ENCODE measurements around the gene OSBP2.
A peak's percentile ranks its signal among the peaks of the same experiment; 100 is the strongest.

The OSBP2 gene

GRCh38 chr22:30878516-30879414 lies 184.1 kb downstream of the OSBP2 start:
- CTCF ChIA-PET: interaction anchor here (1.0 to 1.1 kb wide), 2 partner anchors 12 to 124 kb away, joined by 3 to 4 read pairs; no protein-coding TSS in a partner anchor
- POLR2A ChIA-PET: no interaction called here
- TF ChIP-seq FOXK2 (IDR thresholded peaks at IDR 0.05) (no peak), L3MBTL2 (conservative IDR thresholded peaks at IDR 0.05) (no peak), SUZ12 (IDR thresholded peaks at IDR 0.05) (no peak), HDGF (IDR thresholded peaks at IDR 0.05; ENCODE audit: borderline replicate concordance) (no peak), FOXA1 (IDR thresholded peaks at IDR 0.05) (no peak), PKNOX1 (IDR thresholded peaks at IDR 0.05) (no peak), TARDBP (IDR thresholded peaks at IDR 0.05) (no peak), CTBP1 (IDR thresholded peaks at IDR 0.05; ENCODE audit: borderline replicate concordance) (no peak), NFRKB (IDR thresholded peaks at IDR 0.05) (no peak), ZNF384 (IDR thresholded peaks at IDR 0.05) (no peak), SP1 (IDR thresholded peaks at IDR 0.05) (no peak), LEF1 (IDR thresholded peaks at IDR 0.05; ENCODE audit: borderline replicate concordance) (no peak), BHLHE40 (IDR thresholded peaks at IDR 0.05; ENCODE audit: borderline replicate concordance) (no peak), FOXM1 (IDR thresholded peaks at IDR 0.05; ENCODE audit: borderline replicate concordance) (no peak), ARNT (IDR thresholded peaks at IDR 0.05) (no peak), ELF4 (IDR thresholded peaks at IDR 0.05) (no peak)
- DNase-seq (ENCODE audit: extremely low spot score): peak; percentile 45

- ChIA-PET POLR2A (no interaction called here), CTCF (interaction anchor here (1.0 kb wide), 1 partner anchor 11 kb away, joined by 4 read pairs; no protein-coding TSS in a partner anchor)
- no peak for DNase-seq (ENCODE audit: extremely low spot score)
- TF ChIP-seq CTBP1 (IDR thresholded peaks at IDR 0.05; ENCODE audit: borderline replicate concordance): no peak
- no peak for TF ChIP-seq TARDBP (IDR thresholded peaks at IDR 0.05)
- no peak for TF ChIP-seq SP1 (IDR thresholded peaks at IDR 0.05)
- no peak for TF ChIP-seq PKNOX1 (IDR thresholded peaks at IDR 0.05)
- TF ChIP-seq FOXA1 (IDR thresholded peaks at IDR 0.05): no peak
- TF ChIP-seq L3MBTL2 (conservative IDR thresholded peaks at IDR 0.05): no peak
- no peak for TF ChIP-seq SUZ12 (IDR thresholded peaks at IDR 0.05)
- no peak for TF ChIP-seq FOXK2 (IDR thresholded peaks at IDR 0.05)
- no peak for TF ChIP-seq HDGF (IDR thresholded peaks at IDR 0.05; ENCODE audit: borderline replicate concordance)
- TF ChIP-seq ZNF384 (IDR thresholded peaks at IDR 0.05): no peak
- no peak for TF ChIP-seq BHLHE40 (IDR thresholded peaks at IDR 0.05; ENCODE audit: borderline replicate concordance)
- no peak for TF ChIP-seq ARNT (IDR thresholded peaks at IDR 0.05)
- TF ChIP-seq ELF4 (IDR thresholded peaks at IDR 0.05): no peak
- TF ChIP-seq LEF1 (IDR thresholded peaks at IDR 0.05; ENCODE audit: borderline replicate concordance): no peak
- TF ChIP-seq FOXM1 (IDR thresholded peaks at IDR 0.05; ENCODE audit: borderline replicate concordance): no peak
- TF ChIP-seq NFRKB (IDR thresholded peaks at IDR 0.05): no peak
These were observed 184.7 kb downstream of the OSBP2 start for GRCh38 chr22:30879415-30879797.

- TF ChIP-seq PKNOX1 (IDR thresholded peaks at IDR 0.05): no peak
- TF ChIP-seq ARNT (IDR thresholded peaks at IDR 0.05): no peak
- TF ChIP-seq FOXA1 (IDR thresholded peaks at IDR 0.05): no peak
- TF ChIP-seq NFRKB (IDR thresholded peaks at IDR 0.05): no peak
- no peak for TF ChIP-seq CTBP1 (IDR thresholded peaks at IDR 0.05; ENCODE audit: borderline replicate concordance)
- TF ChIP-seq BHLHE40 (IDR thresholded peaks at IDR 0.05; ENCODE audit: borderline replicate concordance): no peak
- TF ChIP-seq FOXK2 (IDR thresholded peaks at IDR 0.05): no peak
- TF ChIP-seq LEF1 (IDR thresholded peaks at IDR 0.05; ENCODE audit: borderline replicate concordance): no peak
- TF ChIP-seq L3MBTL2 (conservative IDR thresholded peaks at IDR 0.05): no peak
- ChIA-PET POLR2A (no interaction called here), CTCF (interaction anchor here (1.0 kb wide), 1 partner anchor 11 kb away, joined by 4 read pairs; no protein-coding TSS in a partner anchor)
- DNase-seq (ENCODE audit: extremely low spot score): no peak
These were observed 185.5 kb downstream of the OSBP2 start for GRCh38 chr22:30880181-30880601.

GRCh38 chr22:30880847-30881246 lies 186.2 kb downstream of the OSBP2 start:
- ChIA-PET POLR2A (no interaction called here), CTCF (no interaction called here)
- no peak for DNase-seq (ENCODE audit: extremely low spot score)
- TF ChIP-seq L3MBTL2 (conservative IDR thresholded peaks at IDR 0.05) (no peak), ARNT (IDR thresholded peaks at IDR 0.05) (no peak)

- TF ChIP-seq TARDBP (IDR thresholded peaks at IDR 0.05) (no peak), PKNOX1 (IDR thresholded peaks at IDR 0.05) (no peak)
- ChIA-PET POLR2A (no interaction called here), CTCF (no interaction called here)
- no peak for DNase-seq (ENCODE audit: extremely low spot score)
These were observed 186.9 kb downstream of the OSBP2 start for GRCh38 chr22:30881361-30882183.
